GM12875 (cell line): ENCODE data around the gene RBM33.
"Not testable (repeated sequence)": the region's sequence is repeated elsewhere in the genome, so short reads cannot be mapped to it uniquely, and the experiment has no call there.

ENCODE experiments used
- H3K4me3 ChIP-seq: one replicate; pipeline ENCODE4 v1.5.1; 2011; ENCODE audit warnings: low read depth, low read length, control low read depth
- TF ChIP-seq, protein P1 (sequence below): IDR thresholded peaks from 2 replicates; pipeline ENCODE4 v1.5.1; 2011; ENCODE audit warnings: low read depth, mild to moderate bottlenecking, control low read depth, inconsistent platforms, low read length, moderate library complexity, borderline replicate concordance; ENCODE audit not compliant: insufficient read depth

RBM33 gene

GRCh38 chr7:155612658-155613057 lies 31.8 kb upstream of the RBM33 start:
- TF ChIP-seq, protein P1, sequence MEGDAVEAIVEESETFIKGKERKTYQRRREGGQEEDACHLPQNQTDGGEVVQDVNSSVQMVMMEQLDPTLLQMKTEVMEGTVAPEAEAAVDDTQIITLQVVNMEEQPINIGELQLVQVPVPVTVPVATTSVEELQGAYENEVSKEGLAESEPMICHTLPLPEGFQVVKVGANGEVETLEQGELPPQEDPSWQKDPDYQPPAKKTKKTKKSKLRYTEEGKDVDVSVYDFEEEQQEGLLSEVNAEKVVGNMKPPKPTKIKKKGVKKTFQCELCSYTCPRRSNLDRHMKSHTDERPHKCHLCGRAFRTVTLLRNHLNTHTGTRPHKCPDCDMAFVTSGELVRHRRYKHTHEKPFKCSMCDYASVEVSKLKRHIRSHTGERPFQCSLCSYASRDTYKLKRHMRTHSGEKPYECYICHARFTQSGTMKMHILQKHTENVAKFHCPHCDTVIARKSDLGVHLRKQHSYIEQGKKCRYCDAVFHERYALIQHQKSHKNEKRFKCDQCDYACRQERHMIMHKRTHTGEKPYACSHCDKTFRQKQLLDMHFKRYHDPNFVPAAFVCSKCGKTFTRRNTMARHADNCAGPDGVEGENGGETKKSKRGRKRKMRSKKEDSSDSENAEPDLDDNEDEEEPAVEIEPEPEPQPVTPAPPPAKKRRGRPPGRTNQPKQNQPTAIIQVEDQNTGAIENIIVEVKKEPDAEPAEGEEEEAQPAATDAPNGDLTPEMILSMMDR, result no peak
- H3K4me3 ChIP-seq, result no peak overlapping the region

- not testable (repeated sequence) for H3K4me3 ChIP-seq
Observed at GRCh38 chr7:155615085-155615484, 29.4 kb upstream of the RBM33 start.

DNA sequence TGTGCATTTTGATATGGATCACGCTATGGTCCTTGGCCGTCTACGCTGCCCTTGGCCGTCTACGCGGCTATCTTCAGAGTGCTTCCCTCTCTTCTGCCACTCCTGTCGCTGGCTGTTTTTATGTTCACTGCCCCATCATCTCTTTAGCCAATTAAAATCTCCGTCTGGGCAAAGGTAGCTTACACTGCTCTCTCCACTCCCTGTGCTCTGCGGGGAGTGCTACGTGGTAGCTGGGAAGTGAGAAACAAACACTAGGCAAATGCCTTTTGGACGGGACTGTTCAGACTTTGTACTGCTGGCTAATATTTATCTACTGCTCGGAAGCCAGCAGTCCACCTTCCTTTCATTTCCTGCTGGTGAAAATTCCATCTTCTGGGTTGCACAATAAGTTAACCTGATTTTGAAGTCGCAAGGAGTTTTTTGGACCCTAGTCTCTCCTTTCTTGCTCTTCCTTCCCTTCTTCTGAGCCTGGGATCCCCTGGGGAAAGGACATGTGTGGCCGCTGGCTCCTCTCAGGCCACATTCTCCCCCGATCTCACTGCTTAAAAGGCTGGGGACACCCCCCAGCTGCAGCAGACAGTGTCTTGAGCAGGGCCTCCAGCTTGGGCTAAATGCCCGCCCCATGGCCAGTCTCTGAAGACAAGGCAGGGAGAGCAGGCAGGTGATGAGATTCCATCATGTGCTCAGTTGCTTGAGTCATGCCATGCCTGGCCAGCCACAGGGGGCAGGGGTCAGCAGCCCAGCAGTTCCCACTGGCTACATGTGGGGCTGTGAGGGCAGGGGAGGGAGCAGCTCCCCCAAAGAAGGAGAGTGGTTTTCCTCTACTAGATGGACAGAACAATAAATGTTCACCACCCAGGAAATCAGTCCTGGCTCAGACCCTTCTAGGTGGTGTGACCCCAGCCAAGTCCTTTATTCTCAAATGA lies 25.5 kb upstream of the RBM33 start:
- H3K4me3 ChIP-seq, result no peak overlapping the region
- TF ChIP-seq, protein P1, result no peak

DNA sequence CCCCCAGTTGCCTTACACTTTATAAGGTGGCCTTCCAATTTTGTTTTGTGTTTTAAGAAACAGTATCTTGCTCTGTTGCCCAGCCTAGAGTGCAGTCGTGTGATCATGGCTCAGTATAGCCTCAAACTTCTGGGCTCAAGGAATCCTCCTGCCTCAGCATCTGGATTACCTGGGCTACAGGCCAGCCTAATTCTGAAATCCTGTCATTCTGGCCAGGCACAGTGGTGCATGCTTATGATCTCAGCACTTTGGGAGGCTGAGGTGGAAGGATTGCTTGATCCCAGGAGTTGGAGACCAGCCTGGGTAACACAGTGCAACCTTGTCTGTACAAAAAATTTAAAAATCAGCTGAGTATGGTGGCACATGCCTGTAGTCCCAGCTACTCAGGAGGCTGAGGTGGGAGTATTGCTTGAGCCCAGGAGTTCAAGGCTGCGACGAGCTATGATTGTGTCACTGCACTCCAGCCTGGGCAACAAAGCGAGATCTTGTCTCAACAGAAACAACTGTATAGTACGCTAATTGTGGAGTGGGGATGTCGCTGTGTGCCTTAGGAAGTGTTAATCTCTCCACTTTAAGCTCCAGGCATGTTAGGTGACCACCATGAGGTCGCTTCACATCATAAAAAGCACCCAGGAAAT lies 24.7 kb upstream of the RBM33 start:
- H3K4me3 ChIP-seq, result no peak overlapping the region
- TF ChIP-seq, protein P1, result no peak

DNA sequence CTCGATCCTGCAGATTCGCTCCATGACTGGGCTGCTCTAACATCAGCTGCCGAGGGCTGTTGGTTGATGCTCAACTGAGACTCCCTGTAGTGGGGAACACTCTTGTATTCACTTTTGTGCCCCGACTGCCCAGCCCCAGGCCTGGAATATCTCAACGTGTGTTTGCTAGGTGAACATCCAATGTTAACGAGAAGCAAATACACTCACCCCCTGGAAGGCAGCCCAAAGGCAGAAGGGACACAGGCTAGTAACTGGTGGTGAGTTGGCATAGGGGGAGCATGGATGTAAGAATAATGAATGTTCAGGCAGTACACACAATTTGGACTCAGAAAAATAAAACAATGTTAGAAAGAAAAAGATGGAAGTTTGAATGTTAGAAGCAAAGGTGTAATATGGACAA lies 24.0 kb upstream of the RBM33 start:
- TF ChIP-seq, protein P1, result no peak
- no peak overlapping the region for H3K4me3 ChIP-seq

- TF ChIP-seq, protein P1, result no peak
- H3K4me3 ChIP-seq, result no peak overlapping the region
Observed at GRCh38 chr7:155621418-155621980, 23.0 kb upstream of the RBM33 start.

DNA sequence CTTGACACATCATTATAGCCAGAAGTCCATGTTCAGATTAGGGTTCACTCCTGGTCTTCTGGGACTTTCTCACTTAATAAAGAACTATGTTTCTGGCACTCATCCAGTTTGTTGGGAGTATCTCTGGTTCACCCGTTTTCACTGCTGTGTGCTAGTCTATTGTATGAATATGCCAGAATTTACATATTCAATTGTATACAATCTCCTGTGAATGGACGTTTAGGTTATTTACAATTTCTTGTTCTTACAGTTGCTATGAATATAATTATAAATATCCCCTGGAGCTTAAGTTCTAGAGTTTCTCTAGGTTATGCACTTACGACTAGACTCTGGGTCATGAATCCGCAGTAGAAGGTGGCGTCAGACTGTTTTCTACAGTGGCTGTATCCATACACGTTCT lies 20.0 kb upstream of the RBM33 start:
- no peak overlapping the region for H3K4me3 ChIP-seq
- TF ChIP-seq, protein P1, result no peak
